OCI-LY3 (cell line): ENCODE measurements around the gene DIP2C.

Experiments
- H2AFZ ChIP-seq: fragments of 200-600, 300-600 bp; shearing (Covaris generic); 2 replicates; pipeline ENCODE4 v1.6.0; 2014; ENCODE audit warnings: antibody characterized with exemption, low read depth, low read length
- H3K27ac ChIP-seq: fragments of 200-600, 300-600 bp; sonication (generic); 2 replicates; pipeline ENCODE4 v1.5.1; 2014; ENCODE audit warnings: mild to moderate bottlenecking, low read length, moderate library complexity, mixed read lengths
- H3K27me3 ChIP-seq: fragments of 200-600, 300-600 bp; sonication (generic); 2 replicates; pipeline ENCODE4 v1.6.1; 2014; ENCODE audit warnings: low read depth, low read length, mixed read lengths
- H3K36me3 ChIP-seq: fragments of 200-600, 300-600 bp; sonication (generic); replicated peaks from 2 replicates; pipeline ENCODE3; 2014; ENCODE audit warnings: low read depth, low read length, mixed read lengths
- H3K4me1 ChIP-seq: fragments of 300-600, 200-600 bp; sonication (generic); 2 replicates; pipeline ENCODE4 v1.6.1; 2014; ENCODE audit warnings: low read length, mixed read lengths
- H3K4me2 ChIP-seq: fragments of 200-600, 300-600 bp; sonication (generic); 2 replicates; pipeline ENCODE4 v1.6.1; 2014; ENCODE audit warnings: low read length, mixed read lengths
- H3K4me3 ChIP-seq: fragments of 300-600, 200-600 bp; sonication (generic); 2 replicates; pipeline ENCODE4 v1.5.1; 2014; ENCODE audit warnings: antibody characterized with exemption, mild to moderate bottlenecking, low read length, moderate library complexity
- H3K79me2 ChIP-seq: fragments of 300-600, 200-600 bp; shearing (Covaris generic); 2 replicates; pipeline ENCODE4 v1.6.1; 2014; ENCODE audit warnings: mild to moderate bottlenecking, low read length, mixed read lengths
- H3K9ac ChIP-seq: fragments of 300-600, 200-600 bp; shearing (Covaris generic); 2 replicates; pipeline ENCODE4 v1.6.0; 2014; ENCODE audit warnings: mild to moderate bottlenecking, low read length, moderate library complexity
- H3K9me3 ChIP-seq: fragments of 200-600, 300-600 bp; shearing (Covaris generic); 2 replicates; pipeline ENCODE4 v1.6.1; 2014; ENCODE audit warnings: low read length, mixed read lengths; ENCODE audit not compliant: insufficient read depth
- H4K20me1 ChIP-seq: fragments of 200-600, 300-600 bp; sonication (generic); 2 replicates; pipeline ENCODE4 v1.6.1; 2016; ENCODE audit warnings: low read length, mixed read lengths; ENCODE audit not compliant: insufficient read depth
- EZH2phosphoT487 ChIP-seq: fragments of 200-600 bp; shearing (Covaris generic); IDR thresholded peaks from 2 replicates; pipeline ENCODE4 v1.6.1; 2018; ENCODE audit warnings: antibody characterized with exemption, mixed run types, low read depth
- TF ChIP-seq, protein P1 (sequence below): fragments of 200-600, 300-600 bp; sonication (generic); IDR thresholded peaks from 2 replicates; pipeline ENCODE4 v1.5.1; 2014; ENCODE audit warnings: antibody characterized with exemption, low read length, low read depth

DIP2C gene

DNA sequence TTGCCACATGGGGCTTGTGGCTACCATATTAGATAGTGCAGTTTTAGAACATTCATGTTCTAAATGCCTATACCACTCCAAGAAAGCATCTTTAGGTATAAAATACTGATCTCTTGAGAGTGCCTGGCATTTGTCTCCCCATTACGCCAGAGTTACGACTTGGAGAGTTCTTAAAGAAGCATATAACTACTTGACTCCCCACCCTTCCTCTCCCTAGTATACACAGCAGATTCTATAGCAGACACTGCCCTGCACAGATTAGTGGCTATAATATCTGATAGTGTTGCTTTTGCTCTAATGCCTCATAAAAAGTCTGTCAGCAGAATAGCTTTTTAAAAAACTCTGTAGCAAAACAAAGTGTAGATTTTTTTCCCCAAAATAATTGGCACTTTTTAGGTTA lies 463.4 kb downstream of the DIP2C start:
- H3K9me3 ChIP-seq, result no peaks in the 10 kb centered on the region
- H3K9ac ChIP-seq, result no peak overlapping the region
- no peak overlapping the region for H2AFZ ChIP-seq
- 0 out of 2 replicates have a peak, but pooled peaks cover 3% of the 10 kb centered on the region for H3K4me1 ChIP-seq
- H3K4me3 ChIP-seq, result no peak overlapping the region
- no peaks in the 10 kb centered on the region for H3K27me3 ChIP-seq
- H4K20me1 ChIP-seq, result no peaks in the 10 kb centered on the region
- TF ChIP-seq EZH2phosphoT487, result no peak
- TF ChIP-seq, protein P1, sequence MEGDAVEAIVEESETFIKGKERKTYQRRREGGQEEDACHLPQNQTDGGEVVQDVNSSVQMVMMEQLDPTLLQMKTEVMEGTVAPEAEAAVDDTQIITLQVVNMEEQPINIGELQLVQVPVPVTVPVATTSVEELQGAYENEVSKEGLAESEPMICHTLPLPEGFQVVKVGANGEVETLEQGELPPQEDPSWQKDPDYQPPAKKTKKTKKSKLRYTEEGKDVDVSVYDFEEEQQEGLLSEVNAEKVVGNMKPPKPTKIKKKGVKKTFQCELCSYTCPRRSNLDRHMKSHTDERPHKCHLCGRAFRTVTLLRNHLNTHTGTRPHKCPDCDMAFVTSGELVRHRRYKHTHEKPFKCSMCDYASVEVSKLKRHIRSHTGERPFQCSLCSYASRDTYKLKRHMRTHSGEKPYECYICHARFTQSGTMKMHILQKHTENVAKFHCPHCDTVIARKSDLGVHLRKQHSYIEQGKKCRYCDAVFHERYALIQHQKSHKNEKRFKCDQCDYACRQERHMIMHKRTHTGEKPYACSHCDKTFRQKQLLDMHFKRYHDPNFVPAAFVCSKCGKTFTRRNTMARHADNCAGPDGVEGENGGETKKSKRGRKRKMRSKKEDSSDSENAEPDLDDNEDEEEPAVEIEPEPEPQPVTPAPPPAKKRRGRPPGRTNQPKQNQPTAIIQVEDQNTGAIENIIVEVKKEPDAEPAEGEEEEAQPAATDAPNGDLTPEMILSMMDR, result no peak
- no peak overlapping the region for H3K27ac ChIP-seq
- H3K79me2 ChIP-seq, result no peaks in the 10 kb centered on the region
- no peak overlapping the region for H3K4me2 ChIP-seq
- H3K36me3 ChIP-seq, result no peaks in the 10 kb centered on the region

DNA sequence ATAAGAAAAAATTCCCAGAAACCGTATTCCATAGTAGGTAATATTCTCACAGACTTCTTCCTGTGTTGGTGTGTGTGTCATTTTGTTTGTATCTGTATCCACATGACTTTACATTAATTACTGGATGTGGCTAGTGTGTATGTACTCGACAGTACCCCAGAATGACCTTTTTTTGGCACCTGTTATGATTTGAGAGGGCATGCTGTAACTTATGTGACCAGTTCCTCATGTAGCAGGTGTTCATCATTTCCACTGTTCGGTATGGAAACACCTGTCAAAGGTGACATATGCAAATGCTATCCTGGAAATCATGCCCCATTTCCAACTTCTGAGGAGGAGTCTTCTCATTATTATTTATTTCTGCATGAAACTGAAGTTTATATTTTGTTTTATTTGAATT lies 464.9 kb downstream of the DIP2C start:
- Histone ChIP-seq H4K20me1 (no peaks in the 10 kb centered on the region), H3K4me3 (no peak overlapping the region), H3K79me2 (no peaks in the 10 kb centered on the region), H2AFZ (no peak overlapping the region), H3K4me2 (no peak overlapping the region), H3K27ac (no peak overlapping the region), H3K27me3 (no peaks in the 10 kb centered on the region), H3K9ac (no peak overlapping the region), H3K36me3 (no peaks in the 10 kb centered on the region), H3K4me1 (0 out of 2 replicates have a peak, but pooled peaks cover 3% of the 10 kb centered on the region), H3K9me3 (no peaks in the 10 kb centered on the region)
- TF ChIP-seq EZH2phosphoT487, result no peak
- TF ChIP-seq, protein P1, result no peak
